Caco-2 (cell line): Measurements from ENCODE around the gene IMMP2L. TPM values are rescaled to one million over a fixed set of nuclear protein-coding genes. Genes with fewer than 3 reads are reported as not detected.

Experiments used
- BruUV-seq: library from RNA; stranded (reverse); fragments of 400-500 nt; replicated peaks from 2 replicates; lab custom pipeline; 2021; lab: Mats Ljungman, UMichigan
- CTCF ChIA-PET: fragments of 300-600 bp; sonication (Branson Sonifier 250); formaldehyde crosslinking; loops from one replicate; lab custom pipeline; 2022; ENCODE audit warnings: antibody characterized with exemption; lab: Charles Lee
- POLR2A ChIA-PET: fragments of 300-600 bp; sonication (Branson Sonifier 250); formaldehyde crosslinking; loops from one replicate; lab custom pipeline; 2022; ENCODE audit warnings: antibody characterized with exemption; lab: Charles Lee
- DNase-seq, 2 experiments: peaks; one replicate each; pipeline versions ENCODE4 v3.0.0 to v3.0.0-alpha.2; 2020 to 2022
- H3K27me3 ChIP-seq: replicated peaks from 2 replicates; pipeline ENCODE4 v1.6.0; 2011; ENCODE audit warnings: low read length; ENCODE audit not compliant: control insufficient read depth, insufficient read depth
- H3K36me3 ChIP-seq: 2 replicates; pipeline ENCODE4 v1.5.1; 2011; ENCODE audit warnings: low read length; ENCODE audit not compliant: control insufficient read depth, insufficient read depth
- H3K4me1 ChIP-seq: fragments of 250-450 bp; sonication (Bioruptor Pico); 2 replicates; pipeline ENCODE4 v1.5.1; 2020; ENCODE audit warnings: mild to moderate bottlenecking
- H3K4me3 ChIP-seq: 2 replicates; pipeline ENCODE4 v1.5.1; 2011; ENCODE audit warnings: low read depth, mild to moderate bottlenecking, control low read depth, low read length
- H3K9me3 ChIP-seq: fragments of 250-450 bp; sonication (Bioruptor Pico); 2 replicates; pipeline ENCODE4 v1.5.1; 2020; ENCODE audit warnings: mild to moderate bottlenecking, moderate library complexity
- H3K27ac Mint-ChIP-seq: one replicate; pipeline ENCODE4 v1.8.0; 2022; ENCODE audit warnings: mixed read lengths; ENCODE audit not compliant: unreplicated experiment
- H3K27me3 Mint-ChIP-seq: one replicate; pipeline ENCODE4 v1.8.0; 2022; ENCODE audit warnings: mixed read lengths; ENCODE audit not compliant: insufficient read depth, unreplicated experiment
- H3K36me3 Mint-ChIP-seq: one replicate; pipeline ENCODE4 v1.8.0; 2022; ENCODE audit warnings: mild to moderate bottlenecking, mixed read lengths; ENCODE audit not compliant: insufficient read depth, unreplicated experiment
- H3K4me1 Mint-ChIP-seq: one replicate; pipeline ENCODE4 v1.8.0; 2022; ENCODE audit warnings: low read depth, mixed read lengths; ENCODE audit not compliant: unreplicated experiment
- H3K4me3 Mint-ChIP-seq: one replicate; pipeline ENCODE4 v1.8.0; 2022; ENCODE audit warnings: mild to moderate bottlenecking, moderate library complexity, mixed read lengths; ENCODE audit not compliant: unreplicated experiment
- H3K9me3 Mint-ChIP-seq: one replicate; pipeline ENCODE4 v1.8.0; 2022; ENCODE audit warnings: mixed read lengths; ENCODE audit not compliant: unreplicated experiment
- intact Hi-C: fragments of 100-400 bp; cut with micrococcal nuclease; formaldehyde crosslinking; loops from one replicate; pipeline ENCODE4 v1.10.0; 2022; ENCODE audit not compliant: unreplicated experiment
- total RNA-seq: library from RNA; stranded (reverse); gene quantifications from 2 replicates; pipeline ENCODE4 v1.2.3, GENCODE V29; 2022
- TF ChIP-seq, protein P1 (sequence below), 2 experiments: fragments of 200-600 bp in 1 of 2; IDR thresholded peaks; 1 replicate in 1 of 2; 2 replicates in 1 of 2; pipeline versions ENCODE4 v1.5.1 to v1.8.0; 2011 to 2022; ENCODE audit warnings: antibody characterized with exemption in 1 of 2, control low read depth in 1 of 2, inconsistent platforms in 1 of 2, low read depth in 1 of 2, low read length in 1 of 2, mild to moderate bottlenecking in 1 of 2, moderate library complexity in 1 of 2; ENCODE audit not compliant: insufficient read depth in 1 of 2, severe bottlenecking in 1 of 2, unreplicated experiment in 1 of 2

Gene IMMP2L
- total RNA-seq, 1 experiment from 2014 or later = 9.5 TPM

DNA sequence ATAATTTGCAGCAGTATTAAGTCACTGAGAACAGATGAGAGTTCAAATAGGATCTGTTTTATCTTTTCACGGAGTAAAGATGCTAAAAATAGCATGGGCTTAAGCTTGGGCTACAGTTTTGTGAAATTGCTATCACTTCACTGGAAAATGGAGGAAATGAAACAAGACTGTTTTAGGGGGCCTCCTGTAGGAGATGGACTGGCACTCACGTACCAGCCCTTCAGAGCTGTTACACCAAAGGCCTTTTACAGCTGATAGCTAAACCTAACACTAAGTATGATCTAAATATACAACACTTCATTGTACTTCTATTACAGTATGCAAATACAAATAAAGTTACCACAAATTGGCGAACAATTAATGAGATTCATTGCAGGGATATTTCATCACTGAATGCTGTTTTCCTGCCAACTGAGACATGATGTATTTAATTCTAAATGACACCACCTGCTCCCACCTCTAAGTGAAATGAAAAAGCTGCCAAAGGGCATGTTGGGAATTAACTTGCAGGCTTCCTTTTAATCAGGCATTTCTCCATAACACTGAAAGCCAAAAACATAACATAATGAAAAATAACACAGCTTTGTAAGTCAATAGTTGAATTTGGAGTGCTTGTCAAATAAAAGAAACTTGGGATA, 775.8 kb downstream of the IMMP2L start:
- no peaks in the 10 kb centered on the region for H3K9me3 Mint-ChIP-seq

DNA sequence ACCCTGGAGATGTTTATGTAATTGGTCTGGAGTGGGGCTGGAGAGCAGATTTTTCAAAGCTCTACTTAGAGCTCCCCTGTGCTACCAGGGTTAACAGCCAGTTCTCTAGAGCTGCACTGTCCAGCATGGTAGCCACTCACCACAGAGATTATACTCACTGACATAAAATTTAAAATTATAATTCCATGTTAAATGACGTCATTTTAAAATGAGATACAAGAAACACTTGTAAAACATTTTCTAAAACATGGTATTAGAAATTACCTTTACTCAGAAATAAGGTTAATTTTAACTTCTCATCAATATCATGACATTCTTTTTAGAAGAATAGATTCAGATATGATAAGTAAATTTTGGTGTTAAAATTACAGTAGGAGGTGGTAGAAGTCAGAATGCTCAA, 777.5 kb downstream of the IMMP2L start:
- H3K36me3 ChIP-seq = no peaks in the 10 kb centered on the region
- no peaks in the 10 kb centered on the region for H3K27me3 ChIP-seq
- BruUV-seq = no TSS peak
- no peaks in the 10 kb centered on the region for H3K9me3 Mint-ChIP-seq
- intact Hi-C loops = no loop called here
- no peaks in the 10 kb centered on the region for H3K27me3 Mint-ChIP-seq
- no peak for DNase-seq
- ChIA-PET CTCF (no interaction called here), POLR2A (no interaction called here)
- H3K9me3 ChIP-seq = no peaks in the 10 kb centered on the region
- H3K36me3 Mint-ChIP-seq = no peaks in the 10 kb centered on the region
- H3K4me3 Mint-ChIP-seq = no peak overlapping the region
- H3K4me1 Mint-ChIP-seq = no peaks in the 10 kb centered on the region
- H3K4me3 ChIP-seq = no peak overlapping the region
- TF ChIP-seq, protein P1, sequence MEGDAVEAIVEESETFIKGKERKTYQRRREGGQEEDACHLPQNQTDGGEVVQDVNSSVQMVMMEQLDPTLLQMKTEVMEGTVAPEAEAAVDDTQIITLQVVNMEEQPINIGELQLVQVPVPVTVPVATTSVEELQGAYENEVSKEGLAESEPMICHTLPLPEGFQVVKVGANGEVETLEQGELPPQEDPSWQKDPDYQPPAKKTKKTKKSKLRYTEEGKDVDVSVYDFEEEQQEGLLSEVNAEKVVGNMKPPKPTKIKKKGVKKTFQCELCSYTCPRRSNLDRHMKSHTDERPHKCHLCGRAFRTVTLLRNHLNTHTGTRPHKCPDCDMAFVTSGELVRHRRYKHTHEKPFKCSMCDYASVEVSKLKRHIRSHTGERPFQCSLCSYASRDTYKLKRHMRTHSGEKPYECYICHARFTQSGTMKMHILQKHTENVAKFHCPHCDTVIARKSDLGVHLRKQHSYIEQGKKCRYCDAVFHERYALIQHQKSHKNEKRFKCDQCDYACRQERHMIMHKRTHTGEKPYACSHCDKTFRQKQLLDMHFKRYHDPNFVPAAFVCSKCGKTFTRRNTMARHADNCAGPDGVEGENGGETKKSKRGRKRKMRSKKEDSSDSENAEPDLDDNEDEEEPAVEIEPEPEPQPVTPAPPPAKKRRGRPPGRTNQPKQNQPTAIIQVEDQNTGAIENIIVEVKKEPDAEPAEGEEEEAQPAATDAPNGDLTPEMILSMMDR (IDR thresholded peaks at IDR 0.05; ENCODE audit: insufficient read depth in 1 of 2, low read depth in 1 of 2, low read length in 1 of 2, severe bottlenecking in 1 of 2, unreplicated experiment in 1 of 2) = no peak
- H3K27ac Mint-ChIP-seq = no peak overlapping the region
- H3K4me1 ChIP-seq = no peaks in the 10 kb centered on the region

More for the DNA sequence above, 775.8 kb downstream of the IMMP2L start:
- CTCF ChIA-PET = no interaction called here
- no TSS peak for BruUV-seq
- H3K27ac Mint-ChIP-seq = no peak overlapping the region
- no peaks in the 10 kb centered on the region for H3K4me1 Mint-ChIP-seq
- no peak overlapping the region for H3K4me3 Mint-ChIP-seq
- no peak for DNase-seq
- Histone ChIP-seq H3K36me3 (no peaks in the 10 kb centered on the region), H3K4me1 (no peaks in the 10 kb centered on the region), H3K4me3 (no peak overlapping the region), H3K9me3 (no peaks in the 10 kb centered on the region), H3K27me3 (no peaks in the 10 kb centered on the region)
- TF ChIP-seq, protein P1 (IDR thresholded peaks at IDR 0.05; ENCODE audit: insufficient read depth in 1 of 2, low read depth in 1 of 2, low read length in 1 of 2, severe bottlenecking in 1 of 2, unreplicated experiment in 1 of 2) = no peak
- H3K27me3 Mint-ChIP-seq = no peaks in the 10 kb centered on the region
- intact Hi-C loops = no loop called here
- POLR2A ChIA-PET = no interaction called here
- no peaks in the 10 kb centered on the region for H3K36me3 Mint-ChIP-seq

DNA sequence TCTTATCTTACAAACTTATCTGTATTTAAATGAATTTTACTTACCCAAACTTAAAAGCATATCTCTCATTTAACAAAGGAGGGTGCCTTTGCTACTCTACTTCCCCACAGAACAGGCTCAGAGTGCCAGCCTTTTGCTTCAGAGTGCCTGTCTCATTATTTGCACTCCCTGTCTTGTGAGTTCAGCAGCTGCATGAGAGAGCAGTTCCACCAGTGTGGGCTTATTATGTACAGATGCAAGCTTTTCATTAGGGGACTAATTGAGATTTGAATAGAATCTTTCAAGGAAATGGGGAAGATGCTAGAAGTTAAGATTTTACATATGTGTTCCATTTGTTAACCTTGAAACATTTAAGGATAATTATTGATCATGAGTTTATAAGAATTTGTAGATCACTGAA, 781.6 kb downstream of the IMMP2L start:
- H3K9me3 ChIP-seq = no peaks in the 10 kb centered on the region
- H3K4me1 ChIP-seq = no peaks in the 10 kb centered on the region
- CTCF ChIA-PET = no interaction called here
- no peaks in the 10 kb centered on the region for H3K27me3 ChIP-seq
- Mint-ChIP-seq H3K27me3 (no peaks in the 10 kb centered on the region), H3K4me3 (no peak overlapping the region), H3K27ac (no peak overlapping the region), H3K36me3 (no peaks in the 10 kb centered on the region), H3K4me1 (no peaks in the 10 kb centered on the region), H3K9me3 (no peaks in the 10 kb centered on the region)
- no peak overlapping the region for H3K4me3 ChIP-seq
- TF ChIP-seq, protein P1 (IDR thresholded peaks at IDR 0.05; ENCODE audit: insufficient read depth in 1 of 2, low read depth in 1 of 2, low read length in 1 of 2, severe bottlenecking in 1 of 2, unreplicated experiment in 1 of 2) = no peak
- DNase-seq = no peak
- intact Hi-C loops = no loop called here
- H3K36me3 ChIP-seq = no peaks in the 10 kb centered on the region
- no TSS peak for BruUV-seq
- POLR2A ChIA-PET = no interaction called here
